Esophagus squamous epithelium (tissue), 4 donors: Measurements from ENCODE around the gene LONP2.

Experiments used
- POLR2A ChIP-seq, 4 donors: fragments of 450-650 bp; IDR thresholded peaks; one replicate each; pipeline ENCODE4 v1.6.1; 2017; ENCODE audit warnings: antibody characterized with exemption in 4 of 4, mild to moderate bottlenecking in 4 of 4, moderate library complexity in 3 of 4
- TF ChIP-seq, protein P1 (sequence below), 6 experiments: fragments of 450-650 bp in 4 of 6; fragments of 200-600 bp in 2 of 6; sonication (generic) in 2 of 6; IDR thresholded peaks; one replicate each; pipeline ENCODE4 v1.5.1; 2016 to 2019; ENCODE audit warnings: antibody characterized with exemption in 6 of 6, mild to moderate bottlenecking in 4 of 6, moderate library complexity in 4 of 6

DNA sequence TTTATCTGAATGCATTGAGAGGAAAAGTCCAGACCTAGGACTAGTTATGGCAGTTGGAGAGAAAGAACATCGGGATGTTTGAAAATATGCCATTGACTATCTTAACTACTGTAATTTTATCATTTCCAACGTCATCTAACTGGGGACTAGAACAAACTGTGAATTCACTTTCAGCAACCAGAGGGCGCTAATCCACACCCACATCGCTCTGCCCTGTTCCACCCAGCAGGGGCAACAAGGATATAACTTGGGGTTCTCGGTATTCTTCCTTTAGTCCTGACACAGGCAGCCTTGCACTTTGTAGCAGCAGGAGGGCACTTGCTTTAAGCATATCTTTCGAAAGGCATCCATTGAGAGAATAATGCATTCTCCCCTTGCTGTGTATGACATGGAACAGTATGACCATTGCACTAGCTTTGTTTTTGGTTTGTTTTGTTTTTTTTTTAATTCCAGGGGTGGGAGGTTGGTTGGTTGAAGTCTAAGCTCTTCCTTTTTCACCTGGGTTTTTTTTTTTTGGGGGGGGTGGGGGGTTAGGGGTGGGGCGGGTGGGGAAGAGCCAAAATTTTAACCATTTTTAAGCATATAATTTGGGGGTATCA, 109.6 kb downstream of the LONP2 start:
- TF ChIP-seq, protein P1, sequence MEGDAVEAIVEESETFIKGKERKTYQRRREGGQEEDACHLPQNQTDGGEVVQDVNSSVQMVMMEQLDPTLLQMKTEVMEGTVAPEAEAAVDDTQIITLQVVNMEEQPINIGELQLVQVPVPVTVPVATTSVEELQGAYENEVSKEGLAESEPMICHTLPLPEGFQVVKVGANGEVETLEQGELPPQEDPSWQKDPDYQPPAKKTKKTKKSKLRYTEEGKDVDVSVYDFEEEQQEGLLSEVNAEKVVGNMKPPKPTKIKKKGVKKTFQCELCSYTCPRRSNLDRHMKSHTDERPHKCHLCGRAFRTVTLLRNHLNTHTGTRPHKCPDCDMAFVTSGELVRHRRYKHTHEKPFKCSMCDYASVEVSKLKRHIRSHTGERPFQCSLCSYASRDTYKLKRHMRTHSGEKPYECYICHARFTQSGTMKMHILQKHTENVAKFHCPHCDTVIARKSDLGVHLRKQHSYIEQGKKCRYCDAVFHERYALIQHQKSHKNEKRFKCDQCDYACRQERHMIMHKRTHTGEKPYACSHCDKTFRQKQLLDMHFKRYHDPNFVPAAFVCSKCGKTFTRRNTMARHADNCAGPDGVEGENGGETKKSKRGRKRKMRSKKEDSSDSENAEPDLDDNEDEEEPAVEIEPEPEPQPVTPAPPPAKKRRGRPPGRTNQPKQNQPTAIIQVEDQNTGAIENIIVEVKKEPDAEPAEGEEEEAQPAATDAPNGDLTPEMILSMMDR (IDR thresholded peaks at IDR 0.05), result peak; percentile 65 to 94 (median 88)
- TF ChIP-seq POLR2A (IDR thresholded peaks at IDR 0.05), result no peak
